HepG2 (cell line): ENCODE results near the gene NGFR. TPM values are rescaled to one million over a fixed set of nuclear protein-coding genes. Genes with fewer than 3 reads are reported as not detected.

Experiments
- ATAC-seq: fragments of 200-7000 bp; cut with Tn5 transposase; 3 replicates; pipeline ENCODE4 v1.9.1; 2020; ENCODE audit warnings: mild to moderate bottlenecking, moderate library complexity
- BruUV-seq: library from RNA; stranded (reverse); fragments of 400-500 nt; replicated peaks from 2 replicates; lab custom pipeline; 2021; lab: Mats Ljungman, UMichigan
- CTCF ChIA-PET: fragments of 300-600 bp; formaldehyde crosslinking; extraction: SDS; loops from one replicate; lab custom pipeline; 2021; ENCODE audit warnings: low total read pairs, inconsistent platforms, low intra/inter-chr PET ratio; lab: Yijun Ruan, JAX
- POLR2A ChIA-PET: fragments of 350-600 bp; sonication (Branson Sonifier 250); formaldehyde crosslinking; loops from one replicate; lab custom pipeline; 2020; ENCODE audit warnings: antibody characterized with exemption, inconsistent platforms; lab: Yijun Ruan, JAX
- DNase-seq: peaks from one replicate; pipeline ENCODE4 v3.0.0-alpha.2; 2015; ENCODE audit warnings: low spot score
- FAIRE-seq: peaks from 3 replicates; lab custom pipeline; 2011; peaks lifted over from hg19 to GRCh38; lab: Jason Lieb, UNC
- H2AFZ ChIP-seq: one replicate; pipeline ENCODE4 v1.6.1; 2011; ENCODE audit warnings: low read length, inconsistent platforms
- H3K27ac ChIP-seq: fragments of 300-600 bp; 3 replicates; pipeline ENCODE4 v1.8.0; 2011; ENCODE audit warnings: mixed run types, mild to moderate bottlenecking, mixed read lengths, low read length, inconsistent platforms; ENCODE audit not compliant: insufficient read depth; ENCODE audit errors: extremely low read length
- H3K27me3 ChIP-seq, 2 experiments: fragments of 200-600 bp in 1 of 2; 2 replicates in 1 of 2; 3 replicates in 1 of 2; pipeline versions ENCODE4 v1.6.0 to v1.8.0; 2011; ENCODE audit warnings: low read length in 2 of 2, mild to moderate bottlenecking in 2 of 2, moderate library complexity in 2 of 2, inconsistent platforms in 1 of 2; ENCODE audit not compliant: insufficient read depth in 2 of 2, control insufficient read depth in 1 of 2
- H3K36me3 ChIP-seq, 2 experiments: fragments of 200-600 bp in 1 of 2; replicated peaks in 1 of 2; 2 replicates in 1 of 2; 3 replicates in 1 of 2; pipeline versions ENCODE4 v1.5.1 to v1.8.0; 2011; ENCODE audit warnings: low read length in 2 of 2, inconsistent platforms in 1 of 2; ENCODE audit not compliant: insufficient read depth in 2 of 2, control insufficient read depth in 1 of 2
- H3K4me1 ChIP-seq: 2 replicates; pipeline ENCODE4 v1.5.1; 2012; ENCODE audit warnings: low read length, inconsistent platforms; ENCODE audit not compliant: insufficient read depth
- H3K4me2 ChIP-seq: 2 replicates; pipeline ENCODE4 v1.6.0; 2011; ENCODE audit warnings: low read depth, low read length, inconsistent platforms
- H3K4me3 ChIP-seq, 3 experiments: fragments of 200-600 bp in 1 of 3; sonication (generic), shearing (Covaris generic) in 1 of 3; replicated peaks in 1 of 3; 2 replicates each; pipeline ENCODE4 v1.5.1; 2011 to 2016; ENCODE audit warnings: low read length in 3 of 3, inconsistent platforms in 2 of 3, low read depth in 2 of 3, mild to moderate bottlenecking in 2 of 3, control low read depth in 1 of 3, mixed read lengths in 1 of 3; ENCODE audit not compliant: insufficient read depth in 1 of 3
- H3K79me2 ChIP-seq: one replicate; pipeline ENCODE4 v1.6.1; 2011; ENCODE audit warnings: low read length, inconsistent platforms; ENCODE audit not compliant: insufficient read depth
- H3K9ac ChIP-seq: 2 replicates; pipeline ENCODE4 v1.6.0; 2011; ENCODE audit warnings: mild to moderate bottlenecking, low read depth, low read length, inconsistent platforms; ENCODE audit not compliant: insufficient read depth
- H3K9me3 ChIP-seq: 2 replicates; pipeline ENCODE4 v1.5.1; 2012; ENCODE audit warnings: mild to moderate bottlenecking, low read length
- H4K20me1 ChIP-seq: 2 replicates; pipeline ENCODE4 v1.6.0; 2011; ENCODE audit warnings: inconsistent platforms, mild to moderate bottlenecking, low read length, moderate library complexity; ENCODE audit not compliant: insufficient read depth
- HCFC1 ChIP-seq: fragments of 150-350 bp; IDR thresholded peaks from 2 replicates; pipeline ENCODE4 v1.6.1; 2014; ENCODE audit warnings: low read depth, low read length
- MZF1 ChIP-seq: sonication (generic); formaldehyde crosslinking; IDR thresholded peaks from 2 replicates; pipeline ENCODE4 v1.8.1; 2023; ENCODE audit warnings: mild to moderate bottlenecking, missing genetic modification reagents, borderline replicate concordance
- NFYB ChIP-seq: sonication (generic); formaldehyde crosslinking; IDR thresholded peaks from 2 replicates; pipeline ENCODE4 v1.4.0; 2020; ENCODE audit warnings: missing genetic modification reagents
- SOX6 ChIP-seq, 2 experiments: fragments of 450-650 bp in 1 of 2; sonication (generic) in 1 of 2; formaldehyde crosslinking in 1 of 2; IDR thresholded peaks; 2 replicates each; pipeline versions ENCODE4 v1.4.0 to v1.6.1; 2017 to 2020; ENCODE audit warnings: antibody characterized with exemption in 1 of 2, mild to moderate bottlenecking in 1 of 2, missing genetic modification reagents in 1 of 2
- THYN1 ChIP-seq: sonication (generic); formaldehyde crosslinking; IDR thresholded peaks from 2 replicates; pipeline ENCODE4 v1.8.1; 2023; ENCODE audit warnings: low read depth, mild to moderate bottlenecking, moderate library complexity, missing genetic modification reagents, borderline replicate concordance
- ZFP36 ChIP-seq: fragments of 150-350 bp; IDR thresholded peaks from 2 replicates; pipeline ENCODE4 v1.6.1; 2018; ENCODE audit warnings: borderline replicate concordance, low read length, low read depth; ENCODE audit not compliant: partially characterized antibody
- ZMYM3 ChIP-seq: sonication (generic); formaldehyde crosslinking; IDR thresholded peaks from 2 replicates; pipeline ENCODE4 v1.5.1; 2020; ENCODE audit warnings: mild to moderate bottlenecking, missing genetic modification reagents
- ZNF629 ChIP-seq: sonication (generic); formaldehyde crosslinking; conservative IDR thresholded peaks from 2 replicates; pipeline ENCODE4 v1.5.0; 2020; ENCODE audit warnings: missing genetic modification reagents
- WGBS: methylation state at CpG from one replicate; pipeline ENCODE4 v1.1.6; 2017; ENCODE audit warnings: low lambda C conversion rate; 5-methylcytosine and 5-hydroxymethylcytosine counted together
- in situ Hi-C: cut with HindIII; loops from 2 replicates; pipeline ENCODE4 v1.10.0; 2017; ENCODE audit warnings: low pct_unique_long_range_greater_than_20kb; ENCODE audit not compliant: extremely low pct_ligation_motif_present
- intact Hi-C: fragments of 100-400 bp; cut with micrococcal nuclease; formaldehyde crosslinking; loops from one replicate; pipeline ENCODE4 v1.10.0; 2022; ENCODE audit not compliant: unreplicated experiment
- polyA plus RNA-seq, 8 experiments: library from polyadenylated mRNA; depleted of rRNA in 3 of 8; stranded (reverse) in 7 of 8; unstranded in 1 of 8; fragments of >200 nt; fragmentation: Illumina TruSeq in 4 of 8; extraction: Trizol in 4 of 8; gene quantifications; 2 replicates each; pipeline versions ENCODE4 v1.2.1 to v1.2.3, GENCODE V29; 2011 to 2016; ENCODE audit warnings: low read depth in 4 of 8, missing spikeins in 1 of 8, mixed read lengths in 1 of 8; ENCODE audit not compliant: insufficient read depth in 1 of 8
- total RNA-seq, 5 experiments: library from RNA; depleted of rRNA; stranded (reverse); fragments of >200 nt; fragmentation: Illumina TruSeq; extraction: Trizol; gene quantifications; 2 replicates each; pipeline ENCODE4 v1.2.3, GENCODE V29; 2016; ENCODE audit warnings: low read depth in 1 of 5
- TF ChIP-seq, protein P1 (sequence below), 2 experiments: sonication (generic) in 1 of 2; formaldehyde crosslinking in 1 of 2; IDR thresholded peaks; 2 replicates each; pipeline versions ENCODE4 v1.5.1 to v1.6.1; 2011 to 2020; ENCODE audit warnings: borderline replicate concordance in 1 of 2, low read depth in 1 of 2, low read length in 1 of 2, mild to moderate bottlenecking in 1 of 2, missing genetic modification reagents in 1 of 2, moderate library complexity in 1 of 2
- TF ChIP-seq, protein P2 (sequence below): IDR thresholded peaks from 2 replicates; pipeline ENCODE4 v1.6.1; 2012; ENCODE audit warnings: inconsistent platforms

The NGFR gene
- total and polyA plus RNA-seq, 2 of the 13 experiments (the other 11 are each of a cell fraction or from before 2014, with no cell fraction given) = 1.1 to 1.8 TPM

DNA sequence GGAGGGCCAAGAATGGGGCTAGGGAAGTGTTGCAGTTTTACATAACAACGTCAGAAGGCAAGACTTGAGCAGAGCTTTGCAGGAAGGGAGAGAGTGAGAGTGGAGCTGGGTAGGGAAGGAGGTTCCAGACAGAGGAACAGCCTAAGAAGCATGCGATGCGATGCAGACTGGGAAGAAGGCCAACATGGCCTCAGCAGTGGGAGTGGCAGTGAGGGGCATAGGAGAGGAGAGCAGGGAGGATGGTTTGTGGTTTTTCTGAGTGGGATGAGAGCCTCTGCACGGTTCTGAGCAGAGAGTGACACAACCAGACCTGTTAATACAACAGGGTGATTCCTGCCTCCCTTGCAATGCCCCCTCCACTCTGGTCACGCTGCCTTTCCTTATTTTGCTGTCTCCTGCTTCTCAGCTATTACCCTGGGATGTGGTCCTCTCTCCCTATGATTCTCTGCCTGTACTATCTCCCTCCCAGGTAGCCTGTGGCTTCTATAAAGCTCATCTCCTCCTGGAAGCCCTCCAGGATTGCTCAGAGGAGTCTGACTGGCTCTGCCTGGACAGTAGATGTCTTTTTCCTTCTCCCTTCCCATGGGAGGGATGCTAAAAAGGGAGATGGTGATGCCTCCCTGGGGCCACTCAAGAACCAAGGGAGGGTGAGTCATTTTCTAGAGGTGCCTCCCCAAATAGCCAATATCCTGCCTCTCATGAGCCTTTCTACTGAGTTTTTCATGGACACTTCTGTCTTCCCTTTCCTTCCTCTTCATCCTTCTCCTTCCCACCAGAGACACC lies 38.7 kb upstream of the NGFR start:
- TF ChIP-seq ZNF629 (no peak), ZFP36 (peak; percentile 65)
- FAIRE-seq (no peak), ATAC-seq (no peak), DNase-seq (no peak)
- ChIA-PET POLR2A (no interaction called here), CTCF (no interaction called here)
- 28% methylated on average over 5 of the region's 5 CpGs for WGBS
- no TSS peak for BruUV-seq
- Histone ChIP-seq H3K4me1 (peaks cover 50% of the 10 kb centered on the region), H3K27me3 (peaks cover 21 to 58% of the 10 kb centered on the region in 2 experiments), H3K27ac (no peak overlapping the region), H2AFZ (no peak overlapping the region), H3K79me2 (no peaks in the 10 kb centered on the region), H3K36me3 (no peaks in the 10 kb centered on the region), H3K4me3 (no peak overlapping the region), H3K4me2 (peak overlapping the region; percentile 5), H3K9ac (no peak overlapping the region), H3K9me3 (no peaks in the 10 kb centered on the region), H4K20me1 (no peaks in the 10 kb centered on the region)
- intact Hi-C loops (loop anchor here (5.0 kb wide), 1 partner anchor 49 kb away; no protein-coding TSS in a partner anchor), in situ Hi-C loops (no loop called here)

DNA sequence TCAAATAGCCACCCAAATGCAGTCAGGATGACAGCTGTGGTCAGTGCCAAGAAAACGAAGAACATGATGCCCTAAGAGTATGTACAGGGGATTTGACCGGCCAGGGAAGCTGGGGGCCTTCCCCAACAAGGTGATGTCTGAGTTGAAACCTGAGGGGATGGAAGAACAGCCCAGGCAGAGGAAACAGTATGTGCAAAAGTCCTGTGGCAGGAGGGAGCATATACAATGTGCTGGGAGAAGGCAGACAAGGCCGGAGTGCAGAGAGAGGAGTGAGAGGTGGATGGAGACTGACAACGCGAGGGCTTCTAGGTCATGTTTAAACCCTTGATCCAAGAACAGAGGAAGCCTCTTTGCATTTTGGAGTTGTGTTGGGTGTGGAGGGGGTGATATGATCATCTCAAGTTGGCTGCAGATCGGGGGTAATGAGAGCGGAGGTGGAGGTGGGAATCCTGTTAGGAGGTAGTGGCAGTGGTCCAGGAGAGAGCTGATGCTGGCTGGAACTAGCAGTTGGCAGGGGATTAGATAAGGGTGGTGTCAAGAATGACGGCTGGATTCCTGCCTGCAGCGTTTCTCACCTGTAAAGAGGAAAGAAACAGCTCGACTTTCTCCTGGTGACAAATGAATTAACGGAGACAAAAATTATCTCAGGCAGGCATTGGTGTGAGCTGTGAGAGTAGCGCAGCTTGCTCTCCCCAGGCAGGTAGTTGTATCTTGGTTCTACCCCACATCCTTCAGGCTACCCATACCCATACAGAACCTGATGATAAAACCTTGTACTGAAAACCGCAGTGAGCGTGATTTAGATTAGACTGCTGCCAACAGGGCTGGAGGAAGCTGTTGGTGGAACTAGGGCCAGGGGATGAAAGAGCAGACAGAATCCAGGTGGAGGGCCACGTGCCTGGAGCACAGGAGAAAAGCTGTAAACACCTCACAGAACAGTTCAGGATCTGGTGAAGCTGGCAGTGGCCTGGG lies 37.2 kb upstream of the NGFR start:
- no TSS peak for BruUV-seq
- Histone ChIP-seq H3K4me3 (no peak overlapping the region), H3K27ac (no peak overlapping the region), H2AFZ (no peak overlapping the region), H3K27me3 (peaks cover 21 to 65% of the 10 kb centered on the region in 2 experiments), H3K4me1 (peaks cover 48% of the 10 kb centered on the region), H3K9me3 (no peaks in the 10 kb centered on the region), H3K79me2 (no peaks in the 10 kb centered on the region), H4K20me1 (no peaks in the 10 kb centered on the region), H3K9ac (no peak overlapping the region), H3K4me2 (no peak overlapping the region), H3K36me3 (no peaks in the 10 kb centered on the region)
- intact Hi-C loops (loop anchor here (5.0 kb wide), 1 partner anchor 51 kb away; no protein-coding TSS in a partner anchor), in situ Hi-C loops (no loop called here)
- 36% methylated on average over 15 of the region's 15 CpGs for WGBS
- ATAC-seq (no peak), DNase-seq (no peak), FAIRE-seq (no peak)
- CTCF ChIA-PET = no interaction called here
- POLR2A ChIA-PET = no interaction called here
- TF ChIP-seq SOX6 (IDR thresholded peaks at IDR 0.05) = no peak
- no peak for TF ChIP-seq SOX6 (CRISPR knock-in tag; IDR thresholded peaks at IDR 0.05)
- no peak for TF ChIP-seq NFYB (CRISPR knock-in tag)
- TF ChIP-seq ZMYM3 (CRISPR knock-in tag) = peak; percentile 51; the same call in 1 of the 2 replicates
- no peak for TF ChIP-seq THYN1 (CRISPR knock-in tag)
- TF ChIP-seq MZF1 (CRISPR knock-in tag) = no peak
- TF ChIP-seq, protein P1, sequence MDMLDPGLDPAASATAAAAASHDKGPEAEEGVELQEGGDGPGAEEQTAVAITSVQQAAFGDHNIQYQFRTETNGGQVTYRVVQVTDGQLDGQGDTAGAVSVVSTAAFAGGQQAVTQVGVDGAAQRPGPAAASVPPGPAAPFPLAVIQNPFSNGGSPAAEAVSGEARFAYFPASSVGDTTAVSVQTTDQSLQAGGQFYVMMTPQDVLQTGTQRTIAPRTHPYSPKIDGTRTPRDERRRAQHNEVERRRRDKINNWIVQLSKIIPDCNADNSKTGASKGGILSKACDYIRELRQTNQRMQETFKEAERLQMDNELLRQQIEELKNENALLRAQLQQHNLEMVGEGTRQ (IDR thresholded peaks at IDR 0.05; ENCODE audit: low read depth, low read length) = 0 out of 2 replicates have a peak, but pooled peaks have one; percentile 8
- TF ChIP-seq, protein P1 (CRISPR knock-in tag; IDR thresholded peaks at IDR 0.05; ENCODE audit: borderline replicate concordance) = no peak
- TF ChIP-seq HCFC1 = no peak
- TF ChIP-seq, protein P2, sequence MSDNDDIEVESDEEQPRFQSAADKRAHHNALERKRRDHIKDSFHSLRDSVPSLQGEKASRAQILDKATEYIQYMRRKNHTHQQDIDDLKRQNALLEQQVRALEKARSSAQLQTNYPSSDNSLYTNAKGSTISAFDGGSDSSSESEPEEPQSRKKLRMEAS = no peak
